ENCODE data around the gene SGCE.

GRCh38 chr7:94671444-94672235 is 15.7 kb upstream of the SGCE start:
- no peak for TF ChIP-seq REST (IDR thresholded peaks at IDR 0.05)
- TF ChIP-seq RXRA (IDR thresholded peaks at IDR 0.05): no peak
